Adipocyte (in vitro differentiated cells): ENCODE measurements around the gene PACC1.

Source experiments
- DNase-seq: peaks from one replicate; pipeline ENCODE4 v3.0.0-alpha.2; 2015; ENCODE audit warnings: low read depth
- H3K27me3 ChIP-seq: replicated peaks from 2 replicates; pipeline ENCODE4 v1.7.0; 2013; ENCODE audit warnings: mild to moderate bottlenecking, low read length, moderate library complexity; ENCODE audit not compliant: control insufficient read depth, insufficient read depth
- H3K36me3 ChIP-seq: 2 replicates; pipeline ENCODE4 v1.7.0; 2013; ENCODE audit warnings: low read length, mild to moderate bottlenecking, moderate library complexity; ENCODE audit not compliant: control insufficient read depth, insufficient read depth, severe bottlenecking
- H3K4me1 ChIP-seq: 2 replicates; pipeline ENCODE4 v1.7.0; 2013; ENCODE audit warnings: mild to moderate bottlenecking, low read length, moderate library complexity; ENCODE audit not compliant: control insufficient read depth, insufficient read depth
- H3K4me3 ChIP-seq: 2 replicates; pipeline ENCODE4 v1.7.0; 2013; ENCODE audit warnings: mild to moderate bottlenecking, low read length, moderate library complexity
- H3K9ac ChIP-seq: 2 replicates; pipeline ENCODE4 v1.7.0; 2013; ENCODE audit warnings: mild to moderate bottlenecking, low read length, moderate library complexity
- H3K9me3 ChIP-seq: 2 replicates; pipeline ENCODE4 v1.7.0; 2013; ENCODE audit warnings: mild to moderate bottlenecking, low read length, moderate library complexity; ENCODE audit not compliant: control insufficient read depth

PACC1 gene

GRCh38 chr1:212453156-212453857, 38.6 kb upstream of the PACC1 start:
- DNase-seq, result no peak
- H3K9ac ChIP-seq, result no peak overlapping the region
- H3K27me3 ChIP-seq, result no peaks in the 10 kb centered on the region
- H3K36me3 ChIP-seq, result no peaks in the 10 kb centered on the region
- peaks cover 9% of the 10 kb centered on the region for H3K9me3 ChIP-seq
- H3K4me1 ChIP-seq, result peaks cover 8% of the 10 kb centered on the region
- H3K4me3 ChIP-seq, result no peak overlapping the region

- H3K9me3 ChIP-seq, result peaks cover under 1% of the 10 kb centered on the region
- peaks cover 8% of the 10 kb centered on the region for H3K4me1 ChIP-seq
- H3K27me3 ChIP-seq, result no peaks in the 10 kb centered on the region
- DNase-seq, result peak; percentile 73
- H3K36me3 ChIP-seq, result no peaks in the 10 kb centered on the region
- no peak overlapping the region for H3K4me3 ChIP-seq
- no peak overlapping the region for H3K9ac ChIP-seq
These were observed 37.9 kb upstream of the PACC1 start for GRCh38 chr1:212452323-212453155.

DNA sequence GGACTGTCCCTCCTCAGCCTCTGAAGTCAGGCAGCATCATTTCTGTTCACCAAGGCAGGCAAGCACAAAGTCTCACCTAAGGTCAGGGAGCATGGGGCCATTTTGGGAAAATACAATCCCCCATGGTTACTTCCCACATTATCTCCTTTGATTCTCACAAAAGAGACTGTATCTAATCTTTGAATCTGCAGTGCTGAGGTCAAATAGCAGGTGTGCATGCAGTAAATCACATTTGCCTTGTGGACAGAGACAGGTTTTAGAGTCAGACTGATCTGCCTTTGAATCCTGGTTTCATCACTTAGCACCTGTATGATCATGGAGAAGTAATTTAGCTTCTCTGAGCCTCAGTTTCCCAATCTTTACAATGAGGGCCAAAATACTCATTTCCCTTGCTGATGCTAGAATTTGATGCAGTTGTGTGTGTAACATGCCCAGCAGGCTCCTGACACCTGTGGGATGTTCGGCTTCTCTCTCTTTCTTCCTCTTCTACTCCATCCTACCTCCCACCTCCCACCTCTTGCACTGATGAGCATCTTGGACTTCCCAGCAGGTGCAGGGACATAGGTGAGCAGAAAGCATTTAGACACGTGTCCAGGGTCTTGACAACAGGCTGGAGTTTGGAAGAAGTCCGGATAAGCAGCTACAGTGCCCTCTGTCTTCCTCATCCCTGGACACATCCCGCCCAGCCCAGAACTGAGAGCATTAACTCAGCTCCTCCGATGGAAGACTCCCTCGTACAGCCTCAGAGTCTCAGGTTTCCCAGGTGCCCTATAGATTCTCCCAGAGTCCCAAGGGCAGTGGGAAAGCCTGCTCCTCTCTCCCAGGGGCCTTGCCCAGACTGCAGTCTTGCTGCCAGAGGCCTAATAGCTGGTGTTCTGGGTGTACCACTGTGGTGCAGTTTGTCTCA, 37.0 kb upstream of the PACC1 start:
- H3K4me3 ChIP-seq, result no peak overlapping the region
- H3K27me3 ChIP-seq, result no peaks in the 10 kb centered on the region
- H3K9ac ChIP-seq, result no peak overlapping the region
- H3K36me3 ChIP-seq, result peaks cover 2% of the 10 kb centered on the region
- no peak for DNase-seq
- peaks cover 8% of the 10 kb centered on the region for H3K4me1 ChIP-seq
- no peaks in the 10 kb centered on the region for H3K9me3 ChIP-seq

GRCh38 chr1:212450331-212450881, 35.7 kb upstream of the PACC1 start:
- H3K9me3 ChIP-seq, result no peaks in the 10 kb centered on the region
- H3K27me3 ChIP-seq, result no peaks in the 10 kb centered on the region
- DNase-seq, result peak; percentile 35
- H3K4me1 ChIP-seq, result peaks cover 3% of the 10 kb centered on the region
- H3K9ac ChIP-seq, result no peak overlapping the region
- no peak overlapping the region for H3K4me3 ChIP-seq
- H3K36me3 ChIP-seq, result peaks cover 8% of the 10 kb centered on the region

GRCh38 chr1:212447478-212447877, 32.8 kb upstream of the PACC1 start:
- DNase-seq, result no peak
- Histone ChIP-seq H3K9me3 (no peaks in the 10 kb centered on the region), H3K9ac (no peak overlapping the region), H3K36me3 (peaks cover 16% of the 10 kb centered on the region), H3K4me3 (no peak overlapping the region), H3K4me1 (peaks cover under 1% of the 10 kb centered on the region), H3K27me3 (no peaks in the 10 kb centered on the region)

DNA sequence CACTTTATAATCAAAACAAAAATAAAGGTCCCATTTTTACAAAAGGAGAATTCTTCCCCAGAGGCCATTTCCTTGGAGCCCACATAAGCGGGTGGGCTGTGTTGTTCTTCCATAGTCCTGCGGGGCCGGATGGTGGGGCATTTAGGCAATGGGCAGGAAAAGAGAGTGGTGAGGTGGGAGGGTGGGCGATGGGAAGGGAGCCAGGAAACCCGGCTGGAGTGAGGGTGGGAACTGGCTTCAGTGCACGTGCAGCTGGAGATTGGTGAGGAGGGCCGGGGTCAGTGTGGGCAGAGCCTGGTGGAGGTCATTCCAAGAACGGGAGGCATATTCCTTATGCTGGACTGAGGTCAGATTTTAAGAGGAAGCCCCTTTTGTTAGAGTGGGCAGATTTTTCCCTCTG, 31.6 kb upstream of the PACC1 start:
- no peak overlapping the region for H3K4me3 ChIP-seq
- no peak overlapping the region for H3K9ac ChIP-seq
- peaks cover 16% of the 10 kb centered on the region for H3K36me3 ChIP-seq
- H3K27me3 ChIP-seq, result no peaks in the 10 kb centered on the region
- no peaks in the 10 kb centered on the region for H3K9me3 ChIP-seq
- no peaks in the 10 kb centered on the region for H3K4me1 ChIP-seq
- DNase-seq, result no peak

GRCh38 chr1:212442408-212442807, 27.7 kb upstream of the PACC1 start:
- no peaks in the 10 kb centered on the region for H3K9me3 ChIP-seq
- DNase-seq, result no peak
- H3K4me1 ChIP-seq, result no peaks in the 10 kb centered on the region
- peaks cover 16% of the 10 kb centered on the region for H3K36me3 ChIP-seq
- H3K4me3 ChIP-seq, result no peak overlapping the region
- no peaks in the 10 kb centered on the region for H3K27me3 ChIP-seq
- no peak overlapping the region for H3K9ac ChIP-seq

DNA sequence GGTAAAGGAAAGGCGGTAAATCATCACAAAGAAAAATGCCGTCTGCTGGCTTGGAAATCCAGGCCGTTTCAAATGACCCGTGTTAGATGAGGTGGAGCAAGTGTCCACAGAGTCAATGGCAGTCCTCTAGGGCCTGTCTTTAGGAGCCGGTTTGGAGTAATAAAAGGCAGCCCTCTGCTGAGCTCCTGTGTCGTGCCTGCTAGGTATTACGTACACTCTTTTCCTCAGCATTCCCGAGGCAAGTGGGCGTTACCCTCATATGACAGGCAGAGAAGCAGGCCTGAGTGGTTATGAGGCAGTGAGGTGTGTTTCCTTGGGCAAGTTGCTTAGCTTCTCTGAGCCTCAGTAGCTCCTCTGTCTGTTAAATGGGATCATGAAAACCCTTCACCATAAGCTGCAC, 25.7 kb upstream of the PACC1 start:
- Histone ChIP-seq H3K36me3 (peaks cover 8% of the 10 kb centered on the region), H3K27me3 (no peaks in the 10 kb centered on the region), H3K4me3 (no peak overlapping the region), H3K9me3 (no peaks in the 10 kb centered on the region), H3K9ac (no peak overlapping the region), H3K4me1 (no peaks in the 10 kb centered on the region)
- no peak for DNase-seq

DNA sequence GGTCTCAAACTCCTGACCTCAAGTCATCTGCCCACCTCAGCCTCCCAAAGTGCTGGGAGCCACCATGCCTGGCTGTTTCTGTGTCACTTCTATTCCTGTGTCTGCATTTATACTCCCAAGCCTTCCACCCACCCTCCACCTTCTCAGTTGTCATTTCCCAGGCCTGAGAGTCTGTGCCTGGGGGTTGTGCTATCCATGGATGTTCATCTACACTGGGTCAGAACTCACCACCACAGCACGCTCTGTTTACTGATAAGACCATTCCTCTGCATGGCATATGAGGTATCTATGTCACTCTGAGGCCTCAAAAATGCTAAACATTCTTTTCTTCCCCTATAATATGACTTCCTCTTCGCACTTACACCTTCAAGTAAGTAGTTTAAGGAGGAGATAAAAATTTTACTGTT, 24.1 kb upstream of the PACC1 start:
- Histone ChIP-seq H3K36me3 (no peaks in the 10 kb centered on the region), H3K9ac (no peak overlapping the region), H3K27me3 (no peaks in the 10 kb centered on the region), H3K4me3 (no peak overlapping the region), H3K9me3 (no peaks in the 10 kb centered on the region), H3K4me1 (peaks cover 7% of the 10 kb centered on the region)
- DNase-seq, result no peak

DNA sequence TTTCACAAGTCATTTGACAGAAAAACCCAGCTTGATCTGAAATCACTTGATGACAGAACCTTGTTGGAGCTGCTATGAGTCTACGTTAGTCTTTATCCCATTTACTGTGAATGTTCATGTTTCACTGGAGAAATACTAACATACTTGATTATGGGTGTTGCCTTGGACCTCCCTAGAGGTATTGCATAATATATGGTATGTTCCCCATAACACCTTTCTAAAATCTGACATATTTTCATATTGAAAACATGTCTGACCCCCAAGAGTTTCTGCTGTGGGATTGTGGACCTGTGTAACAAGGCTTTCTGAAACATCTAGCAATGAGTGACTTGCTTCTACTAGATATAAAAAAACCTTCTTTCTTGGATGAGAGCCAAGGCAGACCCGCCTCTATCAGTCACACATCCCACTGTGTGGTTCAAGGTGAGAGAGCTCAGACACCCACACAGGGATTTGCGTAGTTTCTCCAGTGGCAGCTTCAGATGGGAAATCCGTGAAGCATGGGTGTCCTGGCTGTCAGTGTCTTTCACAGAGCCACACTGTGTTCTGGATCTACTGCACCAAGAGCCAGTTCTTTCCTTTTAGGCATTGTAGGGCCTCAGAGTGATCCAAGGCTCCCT, 22.6 kb upstream of the PACC1 start:
- Histone ChIP-seq H3K9ac (no peak overlapping the region), H3K36me3 (no peaks in the 10 kb centered on the region), H3K27me3 (no peaks in the 10 kb centered on the region), H3K9me3 (no peaks in the 10 kb centered on the region), H3K4me3 (no peak overlapping the region), H3K4me1 (peaks cover 11% of the 10 kb centered on the region)
- DNase-seq, result no peak
